GM23248 (cell line): ENCODE data around the gene EMILIN2.

Source experiments
- EZH2 ChIP-seq: fragments of 200-600 bp; sonication (generic); IDR thresholded peaks from 2 replicates; pipeline ENCODE4 v1.6.1; 2018; ENCODE audit warnings: antibody characterized with exemption, mild to moderate bottlenecking; ENCODE audit not compliant: insufficient read depth, poor library complexity, severe bottlenecking
- EZH2phosphoT487 ChIP-seq: fragments of 200-600 bp; sonication (generic); IDR thresholded peaks from 2 replicates; pipeline ENCODE4 v1.6.1; 2018; ENCODE audit warnings: antibody characterized with exemption, moderate library complexity, mild to moderate bottlenecking, low read depth; ENCODE audit not compliant: insufficient read depth

- no peak for TF ChIP-seq EZH2
- no peak for TF ChIP-seq EZH2phosphoT487
Observed at GRCh38 chr18:2869207-2869606, 22.4 kb downstream of the EMILIN2 start.
